Measurements from ENCODE around the gene SPATA20. TPM values are rescaled to one million over a fixed set of nuclear protein-coding genes. Genes with fewer than 3 reads are reported as not detected.
A peak's percentile ranks its signal among the peaks of the same experiment; 100 is the strongest.

Gene SPATA20
- total RNA-seq, 1 donor from 2014 or later: 22.8 TPM

DNA sequence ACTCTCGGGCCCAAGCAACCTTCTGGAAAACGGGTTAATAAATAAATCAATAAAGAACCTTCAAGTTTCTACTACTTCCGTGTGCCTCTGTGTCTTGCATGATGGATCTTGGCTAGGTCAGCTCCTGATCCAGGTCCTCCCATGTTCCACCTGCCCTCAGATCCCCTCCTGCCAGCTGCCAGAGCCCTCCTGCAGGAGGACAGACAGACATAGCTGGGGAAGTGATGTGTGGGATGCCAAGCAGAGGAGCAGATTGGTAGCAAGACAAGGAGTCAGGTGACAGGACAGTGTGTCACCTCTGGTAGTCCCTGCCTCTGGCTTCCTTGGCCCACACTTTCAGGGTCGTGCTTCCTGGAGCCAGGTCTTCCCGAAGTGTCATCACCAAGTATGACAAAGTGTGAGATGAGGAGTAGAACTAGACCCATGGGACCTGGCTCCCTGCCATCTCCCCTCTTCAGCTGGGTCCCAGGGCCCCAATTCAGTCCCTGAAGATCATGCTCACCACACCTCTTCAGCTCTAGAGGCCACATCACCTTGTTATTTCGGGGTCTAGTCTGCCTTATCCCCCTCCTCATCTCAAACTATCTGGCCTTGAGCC is 15.4 kb upstream of the SPATA20 start:
- Histone ChIP-seq H3K27ac (no peak overlapping the region), H3K4me2 (no peak overlapping the region), H2AFZ (replicated peaks) (no peak overlapping the region), H3K27me3 (peaks cover 42% of the 10 kb centered on the region), H4K20me1 (ENCODE audit: low read depth) (peaks cover 11% of the 10 kb centered on the region), H3K36me3 (no peaks in the 10 kb centered on the region), H3K4me3 (no peak overlapping the region), H3K4me1 (peaks cover 25% of the 10 kb centered on the region), H3F3A (ENCODE audit: low read depth) (no peaks in the 10 kb centered on the region), H3K79me2 (ENCODE audit: low read depth) (no peaks in the 10 kb centered on the region), H3K9me3 (ENCODE audit: low read depth) (no peaks in the 10 kb centered on the region), H3K9ac (no peak overlapping the region)
- no peaks in the 10 kb centered on the region for H3K9me3 Mint-ChIP-seq
- TF ChIP-seq, protein P1, sequence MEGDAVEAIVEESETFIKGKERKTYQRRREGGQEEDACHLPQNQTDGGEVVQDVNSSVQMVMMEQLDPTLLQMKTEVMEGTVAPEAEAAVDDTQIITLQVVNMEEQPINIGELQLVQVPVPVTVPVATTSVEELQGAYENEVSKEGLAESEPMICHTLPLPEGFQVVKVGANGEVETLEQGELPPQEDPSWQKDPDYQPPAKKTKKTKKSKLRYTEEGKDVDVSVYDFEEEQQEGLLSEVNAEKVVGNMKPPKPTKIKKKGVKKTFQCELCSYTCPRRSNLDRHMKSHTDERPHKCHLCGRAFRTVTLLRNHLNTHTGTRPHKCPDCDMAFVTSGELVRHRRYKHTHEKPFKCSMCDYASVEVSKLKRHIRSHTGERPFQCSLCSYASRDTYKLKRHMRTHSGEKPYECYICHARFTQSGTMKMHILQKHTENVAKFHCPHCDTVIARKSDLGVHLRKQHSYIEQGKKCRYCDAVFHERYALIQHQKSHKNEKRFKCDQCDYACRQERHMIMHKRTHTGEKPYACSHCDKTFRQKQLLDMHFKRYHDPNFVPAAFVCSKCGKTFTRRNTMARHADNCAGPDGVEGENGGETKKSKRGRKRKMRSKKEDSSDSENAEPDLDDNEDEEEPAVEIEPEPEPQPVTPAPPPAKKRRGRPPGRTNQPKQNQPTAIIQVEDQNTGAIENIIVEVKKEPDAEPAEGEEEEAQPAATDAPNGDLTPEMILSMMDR (IDR thresholded peaks at IDR 0.05): no peak
- TF ChIP-seq EZH2phosphoT487 (IDR thresholded peaks at IDR 0.05) (no peak), EZH2 (IDR thresholded peaks at IDR 0.05) (no peak)
- H3K36me3 Mint-ChIP-seq: no peaks in the 10 kb centered on the region
- peak overlapping the region; percentile 15 for H3K4me3 Mint-ChIP-seq
- peaks cover 24% of the 10 kb centered on the region for H3K27me3 Mint-ChIP-seq (ENCODE audit: insufficient read depth, low read depth)
- DNase-seq (ENCODE audit: low spot score): no peak
- peaks cover 22% of the 10 kb centered on the region for H3K4me1 Mint-ChIP-seq
- H3K27ac Mint-ChIP-seq: peak overlapping the region; percentile 15

DNA sequence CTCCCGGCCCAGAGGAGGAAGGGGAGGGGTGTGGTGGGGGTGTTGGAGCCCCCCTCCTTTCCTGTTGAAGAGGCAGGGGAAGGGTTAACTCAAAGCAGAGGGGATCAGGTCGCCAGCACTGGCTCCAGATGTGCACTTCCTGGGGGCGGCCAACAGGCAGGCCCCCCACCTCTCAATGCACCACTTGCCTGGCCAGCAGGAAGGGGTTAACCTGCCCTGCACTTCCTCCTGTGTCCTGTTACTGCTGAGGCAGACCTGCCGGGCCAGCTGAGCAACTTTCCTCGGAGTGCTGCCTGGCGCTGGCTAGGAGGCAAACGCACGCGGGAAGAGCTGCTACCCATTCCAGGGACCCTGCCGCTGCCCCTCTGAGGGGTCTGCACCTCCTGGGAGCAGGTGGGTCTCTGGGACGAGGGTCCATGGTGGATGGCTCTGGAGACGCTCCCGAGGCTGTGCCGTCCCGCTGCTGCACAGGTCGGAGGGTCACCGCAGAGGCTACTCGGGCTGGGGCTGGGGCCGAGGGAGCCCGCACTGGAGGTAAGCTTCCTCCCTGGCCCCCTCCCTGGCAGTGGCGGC is 14.4 kb upstream of the SPATA20 start, which contains the start of gene EPN3:
Gene EPN3, plus strand, starts transcription at position 284 of the 573 bp plus-strand sequence. CDS start 3,822 bp downstream, outside the sequence.
- Mint-ChIP-seq H3K9me3 (no peaks in the 10 kb centered on the region), H3K4me3 (peak within 1 kb of the TSS; percentile 71), H3K36me3 (no peaks in the 10 kb centered on the region), H3K27me3 (ENCODE audit: insufficient read depth, low read depth) (peaks cover 24% of the 10 kb centered on the region), H3K4me1 (peaks cover 22% of the 10 kb centered on the region), H3K27ac (peak within 1 kb of the TSS; percentile 15)
- H2AFZ ChIP-seq (replicated peaks): peak within 1 kb of the TSS; percentile 46
- H4K20me1 ChIP-seq (ENCODE audit: low read depth): peaks cover 11% of the 10 kb centered on the region
- H3K27me3 ChIP-seq: peaks cover 42% of the 10 kb centered on the region
- peak; percentile 44 for DNase-seq (ENCODE audit: low spot score)
- H3K4me3 ChIP-seq: peak within 1 kb of the TSS; percentile 56
- no peaks in the 10 kb centered on the region for H3K79me2 ChIP-seq (ENCODE audit: low read depth)
- H3K4me2 ChIP-seq: peak within 1 kb of the TSS; percentile 99
- H3K9me3 ChIP-seq (ENCODE audit: low read depth): no peaks in the 10 kb centered on the region
- no peaks in the 10 kb centered on the region for H3F3A ChIP-seq (ENCODE audit: low read depth)
- no peak for TF ChIP-seq EZH2 (IDR thresholded peaks at IDR 0.05)
- no peak for TF ChIP-seq EZH2phosphoT487 (IDR thresholded peaks at IDR 0.05)
- TF ChIP-seq, protein P1 (IDR thresholded peaks at IDR 0.05): no peak
- H3K4me1 ChIP-seq: peaks cover 25% of the 10 kb centered on the region
- no peaks in the 10 kb centered on the region for H3K36me3 ChIP-seq
- no peak within 1 kb of the TSS for H3K9ac ChIP-seq
- H3K27ac ChIP-seq: no peak within 1 kb of the TSS

DNA sequence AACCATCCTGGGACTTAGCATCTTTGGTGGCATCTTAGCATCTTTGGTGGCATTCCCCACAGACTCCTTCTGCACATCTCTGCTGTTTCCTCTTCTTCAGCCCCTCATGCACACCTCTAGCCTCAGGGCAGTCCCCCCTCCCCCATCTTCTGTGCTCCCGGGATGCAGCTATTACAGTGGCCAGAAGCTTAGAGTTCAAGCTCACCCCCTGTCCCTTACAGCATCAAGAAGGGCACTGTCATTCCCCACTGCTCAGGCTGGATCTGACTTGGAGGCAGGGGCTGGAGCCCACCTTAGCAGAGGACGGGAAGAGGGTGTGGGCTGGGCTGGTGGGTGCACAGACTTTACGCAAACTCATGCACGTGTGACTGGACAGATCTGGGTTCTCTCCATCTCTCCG is 13.8 kb upstream of the SPATA20 start:
- H3K4me3 ChIP-seq: peak overlapping the region; percentile 56
- peaks cover 23% of the 10 kb centered on the region for H3K4me1 Mint-ChIP-seq
- no peaks in the 10 kb centered on the region for H3F3A ChIP-seq (ENCODE audit: low read depth)
- H3K4me1 ChIP-seq: peaks cover 25% of the 10 kb centered on the region
- H3K9me3 ChIP-seq (ENCODE audit: low read depth): no peaks in the 10 kb centered on the region
- H3K9ac ChIP-seq: no peak overlapping the region
- H3K36me3 ChIP-seq: no peaks in the 10 kb centered on the region
- TF ChIP-seq EZH2 (IDR thresholded peaks at IDR 0.05) (no peak), EZH2phosphoT487 (IDR thresholded peaks at IDR 0.05) (no peak)
- TF ChIP-seq, protein P1 (IDR thresholded peaks at IDR 0.05): no peak
- no peak overlapping the region for H3K27ac ChIP-seq
- H3K79me2 ChIP-seq (ENCODE audit: low read depth): no peaks in the 10 kb centered on the region
- peaks cover 22% of the 10 kb centered on the region for H3K27me3 Mint-ChIP-seq (ENCODE audit: insufficient read depth, low read depth)
- peak overlapping the region; percentile 99 for H3K4me2 ChIP-seq
- no peak overlapping the region for H2AFZ ChIP-seq (replicated peaks)
- no peak overlapping the region for H3K27ac Mint-ChIP-seq
- no peaks in the 10 kb centered on the region for H3K9me3 Mint-ChIP-seq
- H3K27me3 ChIP-seq: peaks cover 42% of the 10 kb centered on the region
- H3K4me3 Mint-ChIP-seq: peak overlapping the region; percentile 71
- no peak for DNase-seq (ENCODE audit: low spot score)
- H4K20me1 ChIP-seq (ENCODE audit: low read depth): peaks cover 11% of the 10 kb centered on the region
- H3K36me3 Mint-ChIP-seq: no peaks in the 10 kb centered on the region

All from neural progenitor cell (in vitro differentiated cells).